ENCODE measurements around the gene IZUMO1. TPM values are rescaled to one million over a fixed set of nuclear protein-coding genes. Genes with fewer than 3 reads are reported as not detected.

IZUMO1 gene
- total and polyA plus RNA-seq, 2 of the 13 experiments (the other 11 are each of a cell fraction or from before 2014, with no cell fraction given) = 0.07 to 0.22 TPM

DNA sequence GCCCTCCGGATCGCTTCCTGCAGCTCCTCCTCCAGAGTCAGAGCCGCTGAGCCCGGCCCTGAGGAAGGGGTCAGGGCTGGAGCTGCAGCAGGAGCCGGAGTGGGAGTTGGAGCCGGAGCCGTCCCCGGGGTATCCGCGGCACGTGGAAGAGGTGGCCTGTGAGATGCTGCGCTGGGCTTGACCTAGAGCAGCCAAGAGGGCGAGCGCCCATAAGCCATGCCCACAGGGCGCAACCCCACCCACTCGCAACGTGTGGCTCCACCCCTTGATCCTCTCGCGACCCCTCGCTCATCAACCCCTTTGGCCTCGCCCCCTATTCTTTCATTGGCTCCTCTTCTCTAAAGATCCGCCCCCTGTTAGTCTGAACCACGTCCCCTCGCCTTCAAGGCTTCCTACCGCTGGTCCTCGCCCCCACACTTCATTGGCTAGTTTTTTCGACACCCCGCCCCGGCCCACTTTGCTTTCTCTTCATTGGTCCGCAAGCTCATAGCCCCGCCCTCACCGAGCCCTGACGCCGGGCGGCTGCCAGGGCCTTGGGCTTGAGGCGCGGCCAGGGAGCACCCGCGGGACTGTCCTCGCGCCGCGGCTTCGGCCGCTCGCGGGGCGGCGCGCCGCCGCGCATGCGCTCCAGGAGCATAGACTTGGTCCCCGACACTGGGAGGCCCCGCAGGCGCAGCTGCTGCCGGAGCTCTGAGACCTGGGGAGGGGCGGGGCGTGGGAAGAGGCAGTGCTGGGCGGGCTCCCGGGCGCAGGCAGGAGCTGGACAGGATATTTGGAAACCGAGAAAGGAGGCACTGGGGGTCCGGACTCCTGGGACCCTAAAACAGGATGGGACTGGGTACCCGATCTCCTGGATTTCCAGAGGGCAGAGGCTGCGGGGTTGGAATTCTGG is 32.6 kb downstream of the IZUMO1 start (continued):
- TF ChIP-seq TBX3 (IDR thresholded peaks at IDR 0.05; ENCODE audit: borderline replicate concordance) = no peak
- peak; percentile 88 for TF ChIP-seq SP2 (CRISPR knock-in tag; IDR thresholded peaks at IDR 0.05)
- 0 out of 2 replicates have a peak, but pooled peaks have one; percentile 40 for TF ChIP-seq ZKSCAN8 (CRISPR knock-in tag; IDR thresholded peaks at IDR 0.05; ENCODE audit: borderline replicate concordance)
- peak; percentile 44; the same call in 1 of the 2 replicates for TF ChIP-seq ZNF33B (CRISPR knock-in tag; IDR thresholded peaks at IDR 0.05)
- TF ChIP-seq, protein P1, sequence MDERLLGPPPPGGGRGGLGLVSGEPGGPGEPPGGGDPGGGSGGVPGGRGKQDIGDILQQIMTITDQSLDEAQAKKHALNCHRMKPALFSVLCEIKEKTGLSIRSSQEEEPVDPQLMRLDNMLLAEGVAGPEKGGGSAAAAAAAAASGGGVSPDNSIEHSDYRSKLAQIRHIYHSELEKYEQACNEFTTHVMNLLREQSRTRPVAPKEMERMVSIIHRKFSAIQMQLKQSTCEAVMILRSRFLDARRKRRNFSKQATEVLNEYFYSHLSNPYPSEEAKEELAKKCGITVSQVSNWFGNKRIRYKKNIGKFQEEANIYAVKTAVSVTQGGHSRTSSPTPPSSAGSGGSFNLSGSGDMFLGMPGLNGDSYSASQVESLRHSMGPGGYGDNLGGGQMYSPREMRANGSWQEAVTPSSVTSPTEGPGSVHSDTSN (CRISPR knock-in tag; IDR thresholded peaks at IDR 0.05) = no peak
- TF ChIP-seq, protein P2, sequence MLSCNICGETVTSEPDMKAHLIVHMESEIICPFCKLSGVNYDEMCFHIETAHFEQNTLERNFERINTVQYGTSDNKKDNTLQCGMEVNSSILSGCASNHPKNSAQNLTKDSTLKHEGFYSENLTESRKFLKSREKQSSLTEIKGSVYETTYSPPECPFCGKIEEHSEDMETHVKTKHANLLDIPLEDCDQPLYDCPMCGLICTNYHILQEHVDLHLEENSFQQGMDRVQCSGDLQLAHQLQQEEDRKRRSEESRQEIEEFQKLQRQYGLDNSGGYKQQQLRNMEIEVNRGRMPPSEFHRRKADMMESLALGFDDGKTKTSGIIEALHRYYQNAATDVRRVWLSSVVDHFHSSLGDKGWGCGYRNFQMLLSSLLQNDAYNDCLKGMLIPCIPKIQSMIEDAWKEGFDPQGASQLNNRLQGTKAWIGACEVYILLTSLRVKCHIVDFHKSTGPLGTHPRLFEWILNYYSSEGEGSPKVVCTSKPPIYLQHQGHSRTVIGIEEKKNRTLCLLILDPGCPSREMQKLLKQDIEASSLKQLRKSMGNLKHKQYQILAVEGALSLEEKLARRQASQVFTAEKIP (CRISPR knock-in tag; IDR thresholded peaks at IDR 0.05; ENCODE audit: borderline replicate concordance) = no peak
- TF ChIP-seq ZNF557 (CRISPR knock-in tag; IDR thresholded peaks at IDR 0.05) = no peak
- TF ChIP-seq STAG1 (CRISPR knock-in tag; IDR thresholded peaks at IDR 0.05) = 0 out of 2 replicates have a peak, but pooled peaks have one; percentile 11
- TF ChIP-seq RBFOX2 (IDR thresholded peaks at IDR 0.05; ENCODE audit: low read depth, low read length) = peak; percentile 75
- TF ChIP-seq NR2F6 (IDR thresholded peaks at IDR 0.05) = 0 out of 2 replicates have a peak, but pooled peaks have one; percentile 9
- peak; percentile 64 for TF ChIP-seq NR2F6 (CRISPR knock-in tag; IDR thresholded peaks at IDR 0.05)
- TF ChIP-seq HMGA1 (CRISPR knock-in tag; conservative IDR thresholded peaks at IDR 0.05) = no peak
- no peak for TF ChIP-seq ZNF451 (CRISPR knock-in tag; IDR thresholded peaks at IDR 0.05)
- TF ChIP-seq, protein P3, sequence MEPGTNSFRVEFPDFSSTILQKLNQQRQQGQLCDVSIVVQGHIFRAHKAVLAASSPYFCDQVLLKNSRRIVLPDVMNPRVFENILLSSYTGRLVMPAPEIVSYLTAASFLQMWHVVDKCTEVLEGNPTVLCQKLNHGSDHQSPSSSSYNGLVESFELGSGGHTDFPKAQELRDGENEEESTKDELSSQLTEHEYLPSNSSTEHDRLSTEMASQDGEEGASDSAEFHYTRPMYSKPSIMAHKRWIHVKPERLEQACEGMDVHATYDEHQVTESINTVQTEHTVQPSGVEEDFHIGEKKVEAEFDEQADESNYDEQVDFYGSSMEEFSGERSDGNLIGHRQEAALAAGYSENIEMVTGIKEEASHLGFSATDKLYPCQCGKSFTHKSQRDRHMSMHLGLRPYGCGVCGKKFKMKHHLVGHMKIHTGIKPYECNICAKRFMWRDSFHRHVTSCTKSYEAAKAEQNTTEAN (CRISPR knock-in tag; conservative IDR thresholded peaks at IDR 0.05) = peak; percentile 74; the same call in 1 of the 2 replicates
- TF ChIP-seq, protein P4, sequence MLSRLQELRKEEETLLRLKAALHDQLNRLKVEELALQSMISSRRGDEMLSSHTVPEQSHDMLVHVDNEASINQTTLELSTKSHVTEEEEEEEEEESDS (CRISPR knock-in tag; IDR thresholded peaks at IDR 0.05; ENCODE audit: borderline replicate concordance) = no peak
- TF ChIP-seq MYNN (CRISPR knock-in tag; IDR thresholded peaks at IDR 0.05; ENCODE audit: low read depth) = no peak
- no peak for TF ChIP-seq ZNF552 (CRISPR knock-in tag; IDR thresholded peaks at IDR 0.05; ENCODE audit: borderline replicate concordance)
- no peak; the same call in 1 of the 2 replicates for TF ChIP-seq TBX2 (CRISPR knock-in tag; IDR thresholded peaks at IDR 0.05; ENCODE audit: borderline replicate concordance)
- TF ChIP-seq NFE2L2 (IDR thresholded peaks at IDR 0.05; ENCODE audit: low read length) = no peak
- no peak for TF ChIP-seq ZNF350 (CRISPR knock-in tag; IDR thresholded peaks at IDR 0.05; ENCODE audit: borderline replicate concordance, low read depth)
- TF ChIP-seq, protein P5, sequence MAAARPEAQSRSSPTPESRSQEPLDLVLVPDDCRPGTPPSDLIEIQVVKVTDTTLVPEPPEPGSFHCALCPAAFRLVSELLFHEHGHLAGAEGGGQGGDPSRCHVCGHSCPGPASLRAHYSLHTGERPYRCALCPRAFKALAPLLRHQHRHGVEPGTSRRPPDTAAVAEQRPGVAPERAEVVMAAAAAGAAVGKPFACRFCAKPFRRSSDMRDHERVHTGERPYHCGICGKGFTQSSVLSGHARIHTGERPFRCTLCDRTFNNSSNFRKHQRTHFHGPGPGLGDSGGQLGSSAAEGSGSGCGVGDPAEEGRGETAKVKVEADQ (CRISPR knock-in tag; IDR thresholded peaks at IDR 0.05; ENCODE audit: borderline replicate concordance) = 0 out of 2 replicates have a peak, but pooled peaks have one; percentile 51
- peak; percentile 67; the same call in 1 of the 2 replicates for TF ChIP-seq TOPORS (CRISPR knock-in tag; IDR thresholded peaks at IDR 0.05)
- 0 out of 2 replicates have a peak, but pooled peaks have one; percentile 10 for TF ChIP-seq ZNF331 (CRISPR knock-in tag; IDR thresholded peaks at IDR 0.05)
- TF ChIP-seq, protein P6, sequence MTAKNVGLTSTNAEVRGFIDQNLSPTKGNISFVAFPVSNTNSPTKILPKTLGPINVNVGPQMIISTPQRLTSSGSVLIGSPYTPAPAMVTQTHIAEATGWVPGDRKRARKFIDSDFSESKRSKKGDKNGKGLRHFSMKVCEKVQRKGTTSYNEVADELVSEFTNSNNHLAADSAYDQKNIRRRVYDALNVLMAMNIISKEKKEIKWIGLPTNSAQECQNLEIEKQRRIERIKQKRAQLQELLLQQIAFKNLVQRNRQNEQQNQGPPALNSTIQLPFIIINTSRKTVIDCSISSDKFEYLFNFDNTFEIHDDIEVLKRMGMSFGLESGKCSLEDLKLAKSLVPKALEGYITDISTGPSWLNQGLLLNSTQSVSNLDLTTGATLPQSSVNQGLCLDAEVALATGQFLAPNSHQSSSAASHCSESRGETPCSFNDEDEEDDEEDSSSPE (CRISPR knock-in tag; IDR thresholded peaks at IDR 0.05) = 0 out of 2 replicates have a peak, but pooled peaks have one; percentile 18

Data from HepG2 (cell line).